Activated CD4-positive, alpha-beta T cell treated with anti-CD3 and anti-CD28 coated beads, Interleukin-2, amount 50 U/mL, for 24 hours (primary cell): ENCODE results near the gene GNAT1.

Experiments used
- DNase-seq, 2 donors: peaks; one replicate each; pipeline ENCODE4 v3.0.0-alpha.2; 2020; ENCODE audit warnings: low read depth in 1 of 2, low spot score in 1 of 2

Gene GNAT1

GRCh38 chr3:50162034-50162883 is 29.2 kb upstream of the GNAT1 start:
- no peak for DNase-seq

GRCh38 chr3:50163572-50164455 is 27.6 kb upstream of the GNAT1 start:
- no peak for DNase-seq

GRCh38 chr3:50164481-50164880 is 26.9 kb upstream of the GNAT1 start:
- DNase-seq: no peak

GRCh38 chr3:50164984-50165909 is 26.2 kb upstream of the GNAT1 start:
- no peak for DNase-seq

GRCh38 chr3:50165910-50166538 is 25.4 kb upstream of the GNAT1 start:
- no peak for DNase-seq

- DNase-seq: no peak
Measured at GRCh38 chr3:50166620-50167019, 24.8 kb upstream of the GNAT1 start.

GRCh38 chr3:50167069-50167840 is 24.2 kb upstream of the GNAT1 start:
- DNase-seq: no peak

- no peak for DNase-seq
Measured at GRCh38 chr3:50167841-50168209, 23.6 kb upstream of the GNAT1 start.

- DNase-seq: no peak
Measured at GRCh38 chr3:50168388-50168787, 23.0 kb upstream of the GNAT1 start.

GRCh38 chr3:50168791-50169190 is 22.6 kb upstream of the GNAT1 start:
- DNase-seq: no peak

- DNase-seq: no peak
Measured at GRCh38 chr3:50169232-50169832, 22.1 kb upstream of the GNAT1 start.

GRCh38 chr3:50169858-50170257 is 21.6 kb upstream of the GNAT1 start:
- no peak for DNase-seq

GRCh38 chr3:50170689-50171088 is 20.7 kb upstream of the GNAT1 start:
- DNase-seq: no peak

- no peak for DNase-seq
Measured at GRCh38 chr3:50171540-50172301, 19.7 kb upstream of the GNAT1 start.

GRCh38 chr3:50172626-50173220 is 18.7 kb upstream of the GNAT1 start:
- DNase-seq: no peak

- no peak for DNase-seq
Measured at GRCh38 chr3:50173685-50174516, 17.5 kb upstream of the GNAT1 start.

GRCh38 chr3:50174517-50174895 is 16.9 kb upstream of the GNAT1 start:
- DNase-seq: no peak
